Activated CD4-positive, alpha-beta T cell treated with anti-CD3 and anti-CD28 coated beads for 48 hours (primary cell): ENCODE measurements around the gene ZCCHC4.

ENCODE experiments used
- DNase-seq: peaks from one replicate; pipeline ENCODE4 v3.0.0-alpha.2; 2020

Gene ZCCHC4

GRCh38 chr4:25379591-25379990, 67.0 kb downstream of the ZCCHC4 start:
- no peak for DNase-seq

GRCh38 chr4:25383647-25384046, 71.1 kb downstream of the ZCCHC4 start:
- DNase-seq = no peak

GRCh38 chr4:25386926-25387325, 74.4 kb downstream of the ZCCHC4 start:
- DNase-seq = no peak

GRCh38 chr4:25397305-25397704, 84.7 kb downstream of the ZCCHC4 start:
- no peak for DNase-seq

- no peak for DNase-seq
Observed at GRCh38 chr4:25399510-25399909, 86.9 kb downstream of the ZCCHC4 start.

- no peak for DNase-seq
Observed at GRCh38 chr4:25401066-25401465, 88.5 kb downstream of the ZCCHC4 start.

GRCh38 chr4:25402521-25402920, 89.9 kb downstream of the ZCCHC4 start:
- DNase-seq = no peak

GRCh38 chr4:25403699-25404098, 91.1 kb downstream of the ZCCHC4 start:
- no peak for DNase-seq

- no peak for DNase-seq
Observed at GRCh38 chr4:25405453-25405852, 92.9 kb downstream of the ZCCHC4 start.

- DNase-seq = no peak
Observed at GRCh38 chr4:25406081-25406692, 93.6 kb downstream of the ZCCHC4 start.

GRCh38 chr4:25410820-25411529, 98.4 kb downstream of the ZCCHC4 start:
- DNase-seq = no peak

GRCh38 chr4:25413261-25413660, 100.7 kb downstream of the ZCCHC4 start:
- DNase-seq = no peak

- DNase-seq = no peak
Observed at GRCh38 chr4:25417014-25417413, 104.4 kb downstream of the ZCCHC4 start.
